K562 (cell line): ENCODE measurements around the gene RAB14. TPM values are rescaled to one million over a fixed set of nuclear protein-coding genes. Genes with fewer than 3 reads are reported as not detected.

Source experiments
- ATAC-seq: fragments of 200-7000 bp; cut with Tn5 transposase; 3 replicates; pipeline ENCODE4 v1.9.1; 2020; ENCODE audit warnings: moderate library complexity
- BruUV-seq: library from RNA; stranded (reverse); fragments of 400-500 nt; replicated peaks from 2 replicates; lab custom pipeline; 2021; lab: Mats Ljungman, UMichigan
- CTCF ChIA-PET: fragments of 300-600 bp; formaldehyde crosslinking; extraction: SDS; loops from one replicate; lab custom pipeline; 2021; ENCODE audit warnings: low intra/inter-chr PET ratio; lab: Yijun Ruan, JAX
- POLR2A ChIA-PET: fragments of 300-600, 350-650 bp; sonication (Branson Sonifier 250); formaldehyde crosslinking; extraction: SDS; loops from one replicate; lab custom pipeline; 2021; ENCODE audit warnings: antibody characterized with exemption, inconsistent platforms; lab: Yijun Ruan, JAX
- DNase-seq, 4 experiments: peaks; one replicate each; pipeline versions ENCODE4 v3.0.0 to v3.0.0-alpha.2; 2011 to 2018; ENCODE audit warnings: low spot score in 3 of 4, mixed read lengths in 3 of 4; ENCODE audit errors: extremely low read depth in 1 of 4
- FAIRE-seq: peaks from 2 replicates; lab custom pipeline; 2011; peaks lifted over from hg19 to GRCh38; lab: Jason Lieb, UNC
- H2AFZ ChIP-seq: 2 replicates; pipeline ENCODE4 v1.6.0; 2011; ENCODE audit warnings: low read depth, low read length, control low read depth, inconsistent platforms
- H3K27ac ChIP-seq: fragments of 200-600 bp; 3 replicates; pipeline ENCODE4 v1.8.0; 2011; ENCODE audit warnings: low read depth, mild to moderate bottlenecking, control low read depth, inconsistent platforms, low read length, moderate library complexity, mixed read lengths; ENCODE audit errors: extremely low read depth
- H3K27me3 ChIP-seq, 2 experiments: fragments of 300-600 bp in 1 of 2; 2 replicates in 1 of 2; 3 replicates in 1 of 2; pipeline versions ENCODE4 v1.6.0 to v1.8.0; 2011; ENCODE audit warnings: inconsistent platforms in 2 of 2, low read length in 2 of 2, mild to moderate bottlenecking in 1 of 2, mixed read lengths in 1 of 2, moderate library complexity in 1 of 2; ENCODE audit not compliant: control insufficient read depth in 2 of 2, insufficient read depth in 2 of 2
- H3K36me3 ChIP-seq: fragments of 300-600 bp; 3 replicates; pipeline ENCODE4 v1.8.0; 2011; ENCODE audit warnings: mild to moderate bottlenecking, low read length, inconsistent platforms; ENCODE audit not compliant: control insufficient read depth, insufficient read depth
- H3K4me1 ChIP-seq, 2 experiments: fragments of 200-600 bp in 1 of 2; replicated peaks in 1 of 2; 2 replicates in 1 of 2; 3 replicates in 1 of 2; pipeline versions ENCODE4 v1.5.1 to v1.8.0; 2011; ENCODE audit warnings: inconsistent platforms in 2 of 2, low read length in 2 of 2, mild to moderate bottlenecking in 1 of 2, mixed read lengths in 1 of 2, moderate library complexity in 1 of 2; ENCODE audit not compliant: control insufficient read depth in 2 of 2, insufficient read depth in 2 of 2
- H3K4me2 ChIP-seq: 2 replicates; pipeline ENCODE4 v1.6.1; 2011; ENCODE audit warnings: low read length, control low read depth, inconsistent platforms, mixed read lengths; ENCODE audit not compliant: insufficient read depth
- H3K4me3 ChIP-seq: fragments of 200-600 bp; sonication (generic), shearing (Covaris generic); 2 replicates; pipeline ENCODE4 v1.5.1; 2016; ENCODE audit warnings: control low read depth, inconsistent platforms
- H3K79me2 ChIP-seq: fragments of 200-600 bp; 3 replicates; pipeline ENCODE4 v1.8.0; 2011; ENCODE audit warnings: low read length, inconsistent platforms; ENCODE audit not compliant: control insufficient read depth, insufficient read depth
- H3K9ac ChIP-seq, 2 experiments: 2 replicates each; pipeline versions ENCODE4 v1.6.0 to v1.6.1; 2011; ENCODE audit warnings: low read depth in 2 of 2, low read length in 2 of 2, control low read depth in 1 of 2, inconsistent platforms in 1 of 2, mild to moderate bottlenecking in 1 of 2, mixed read lengths in 1 of 2; ENCODE audit not compliant: insufficient read depth in 1 of 2
- H3K9me1 ChIP-seq: one replicate; pipeline ENCODE4 v1.6.0; 2011; ENCODE audit warnings: inconsistent platforms, mild to moderate bottlenecking, low read length, moderate library complexity; ENCODE audit not compliant: control insufficient read depth, insufficient read depth
- H3K9me3 ChIP-seq: replicated peaks from 2 replicates; pipeline ENCODE4 v1.5.1; 2011; ENCODE audit warnings: low read depth, low read length, inconsistent platforms; ENCODE audit not compliant: control insufficient read depth, insufficient read depth
- H4K20me1 ChIP-seq: replicated peaks from 2 replicates; pipeline ENCODE4 v1.6.1; 2011; ENCODE audit warnings: low read length, inconsistent platforms, mixed read lengths; ENCODE audit not compliant: control insufficient read depth, insufficient read depth
- CBFA2T3 ChIP-seq: fragments of 450-650 bp; IDR thresholded peaks from 2 replicates; pipeline ENCODE4 v1.6.1; 2017
- POLR3A ChIP-seq: IDR thresholded peaks from 2 replicates; pipeline ENCODE4 v1.6.1; 2011; ENCODE audit warnings: borderline replicate concordance, mild to moderate bottlenecking, moderate library complexity; ENCODE audit not compliant: insufficient read length, insufficient read depth; ENCODE audit errors: extremely low read depth
- SIX5 ChIP-seq, 2 experiments: IDR thresholded peaks; 2 replicates each; pipeline ENCODE4 v1.6.1; 2011; ENCODE audit warnings: low read length in 2 of 2, borderline replicate concordance in 1 of 2, low read depth in 1 of 2, mild to moderate bottlenecking in 1 of 2, moderate library complexity in 1 of 2; ENCODE audit not compliant: insufficient read depth in 1 of 2
- WGBS: fragments of 100-300 bp; shearing (Covaris generic); methylation state at CpG from one replicate; pipeline ENCODE4 v1.1.6; 2016; ENCODE audit warnings: low coverage, mixed read lengths; ENCODE audit not compliant: insufficient coverage; ENCODE audit errors: missing lambda C conversion rate; 5-methylcytosine and 5-hydroxymethylcytosine counted together
- in situ Hi-C: fragments of 300-500 bp; cut with MboI; formaldehyde crosslinking; loops from 4 replicates; pipeline ENCODE4 v1.15.0; 2018; ENCODE audit warnings: inconsistent platforms, mixed read lengths
- intact Hi-C: fragments of 100-400 bp; cut with micrococcal nuclease; formaldehyde crosslinking; loops from 2 replicates; pipeline ENCODE4 v1.14.2; 2022
- polyA plus RNA-seq, 8 experiments: library from polyadenylated mRNA; depleted of rRNA in 4 of 8; stranded (reverse) in 5 of 8; unstranded in 3 of 8; fragments of >200 nt; fragmentation: Nextera tagmentation in 2 of 8; fragmentation: Illumina TruSeq in 1 of 8; extraction: Ambion mirVana in 2 of 8; extraction: Trizol in 1 of 8; gene quantifications; 2 replicates each; pipeline versions ENCODE4 v1.2.1 to v1.2.3, GENCODE V29; 2011 to 2014; ENCODE audit warnings: inconsistent platforms in 1 of 8, missing spikeins in 1 of 8
- total RNA-seq, 7 experiments: library from RNA; depleted of rRNA in 6 of 7; stranded (reverse); fragments of >200 nt in 6 of 7; fragmentation: Illumina TruSeq in 2 of 7; extraction: Trizol in 2 of 7; gene quantifications; 2 replicates each; pipeline versions ENCODE4 v1.2.1 to v1.2.3, GENCODE V29; 2011 to 2021; ENCODE audit warnings: low replicate concordance in 1 of 7
- TF ChIP-seq, protein P1 (sequence below): sonication (generic); formaldehyde crosslinking; IDR thresholded peaks from 2 replicates; pipeline ENCODE4 v1.9.0; 2022; ENCODE audit warnings: mild to moderate bottlenecking, missing genetic modification reagents
- TF ChIP-seq, protein P2 (sequence below): fragments of 250-450 bp; sonication (Bioruptor Pico); IDR thresholded peaks from 2 replicates; pipeline ENCODE4 v1.8.0; 2022; ENCODE audit warnings: moderate library complexity, mild to moderate bottlenecking, inconsistent platforms
- TF ChIP-seq, protein P3 (sequence below): fragments of 450-650 bp; IDR thresholded peaks from 2 replicates; pipeline ENCODE4 v1.6.1; 2016; ENCODE audit warnings: borderline replicate concordance

Gene RAB14
- total and polyA plus RNA-seq, 9 of the 15 experiments (the other 6 are each of a cell fraction or from before 2014, with no cell fraction given): 10.3 to 41.8 (median 20.9) TPM

DNA sequence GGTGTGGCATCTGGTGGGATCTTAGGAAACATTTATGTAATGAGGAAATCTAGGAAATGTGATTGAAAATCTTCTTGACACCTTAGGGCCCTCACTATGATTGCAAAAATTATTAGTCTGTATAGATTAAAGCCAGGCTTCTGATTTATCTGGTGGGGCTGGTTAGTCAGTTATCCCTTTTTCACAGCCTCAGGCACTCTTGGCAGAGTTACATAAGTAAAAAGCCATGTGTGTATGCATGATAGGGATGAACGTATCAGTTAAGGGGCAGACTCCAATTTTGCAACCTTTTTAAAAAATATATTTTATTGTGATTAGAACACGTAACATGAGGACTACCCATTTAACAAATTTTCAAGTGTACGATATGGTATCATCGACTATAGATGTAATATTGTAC, 30.6 kb upstream of the RAB14 start:
- Histone ChIP-seq H2AFZ (no peak overlapping the region), H3K27ac (no peak overlapping the region), H3K9me1 (no peaks in the 10 kb centered on the region), H3K4me3 (no peak overlapping the region), H3K4me1 (peaks cover 12 to 30% of the 10 kb centered on the region in 2 experiments; a peak in 4 of 5 replicates), H4K20me1 (no peaks in the 10 kb centered on the region), H3K36me3 (no peaks in the 10 kb centered on the region; the same call in 2 of the 3 replicates), H3K4me2 (no peak overlapping the region), H3K9me3 (no peaks in the 10 kb centered on the region), H3K9ac (no peak overlapping the region), H3K27me3 (no peaks in the 10 kb centered on the region), H3K79me2 (no peaks in the 10 kb centered on the region)
- FAIRE-seq (no peak), ATAC-seq (no peak), DNase-seq (no peak)
- 71% methylated on average over 4 of the region's 4 CpGs for WGBS
- in situ Hi-C loops (no loop called here), intact Hi-C loops (no loop called here)
- ChIA-PET POLR2A (no interaction called here), CTCF (no interaction called here)
- BruUV-seq: no TSS peak
- peak; percentile 36; the same call in 1 of the 2 replicates for TF ChIP-seq CBFA2T3
- TF ChIP-seq, protein P1, sequence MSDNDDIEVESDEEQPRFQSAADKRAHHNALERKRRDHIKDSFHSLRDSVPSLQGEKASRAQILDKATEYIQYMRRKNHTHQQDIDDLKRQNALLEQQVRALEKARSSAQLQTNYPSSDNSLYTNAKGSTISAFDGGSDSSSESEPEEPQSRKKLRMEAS (CRISPR knock-in tag): no peak

DNA sequence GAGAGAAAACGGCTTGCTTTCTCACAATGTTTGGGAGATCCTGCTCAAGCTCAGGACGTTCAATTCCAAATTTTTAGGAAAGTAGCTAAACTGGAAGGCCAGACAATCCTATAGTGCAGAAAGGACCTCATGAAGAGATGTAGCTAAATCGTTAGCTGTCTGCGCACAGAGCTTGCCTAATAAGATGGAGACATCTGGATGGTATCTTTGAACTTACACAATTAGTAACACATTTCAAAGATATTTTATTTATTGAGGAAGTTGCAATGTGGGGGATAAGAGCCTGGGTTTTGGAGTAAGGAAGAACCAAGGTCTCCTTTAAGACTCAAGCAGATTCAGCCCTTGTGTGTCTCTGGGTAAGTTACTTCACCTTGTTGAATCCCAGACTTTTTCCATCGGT, 28.6 kb upstream of the RAB14 start:
- ATAC-seq: no peak
- no peak for FAIRE-seq
- in situ Hi-C loops (no loop called here), intact Hi-C loops (no loop called here)
- no TSS peak for BruUV-seq
- Histone ChIP-seq H3K27ac (no peak overlapping the region), H3K4me3 (no peak overlapping the region), H3K4me1 (peaks cover 10 to 27% of the 10 kb centered on the region in 2 experiments; a peak in 4 of 5 replicates), H3K27me3 (no peaks in the 10 kb centered on the region), H2AFZ (0 out of 2 replicates have a peak overlapping the region, but pooled peaks have one; percentile 46), H3K9ac (no peak overlapping the region), H3K36me3 (no peaks in the 10 kb centered on the region; the same call in 2 of the 3 replicates), H3K9me3 (no peaks in the 10 kb centered on the region), H4K20me1 (no peaks in the 10 kb centered on the region), H3K9me1 (no peaks in the 10 kb centered on the region), H3K4me2 (no peak overlapping the region), H3K79me2 (no peaks in the 10 kb centered on the region)
- ChIA-PET CTCF (no interaction called here), POLR2A (no interaction called here)
- WGBS: 51% methylated on average over 5 of the region's 5 CpGs
- TF ChIP-seq, protein P2, sequence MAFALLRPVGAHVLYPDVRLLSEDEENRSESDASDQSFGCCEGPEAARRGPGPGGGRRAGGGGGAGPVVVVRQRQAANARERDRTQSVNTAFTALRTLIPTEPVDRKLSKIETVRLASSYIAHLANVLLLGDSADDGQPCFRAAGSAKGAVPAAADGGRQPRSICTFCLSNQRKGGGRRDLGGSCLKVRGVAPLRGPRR (CRISPR knock-in tag): no peak
- no peak for TF ChIP-seq POLR3A
- TF ChIP-seq SIX5 (IDR thresholded peaks at IDR 0.05; ENCODE audit: borderline replicate concordance in 1 of 2, insufficient read depth in 1 of 2, low read depth in 1 of 2, low read length in 2 of 2): no peak
- TF ChIP-seq, protein P3, sequence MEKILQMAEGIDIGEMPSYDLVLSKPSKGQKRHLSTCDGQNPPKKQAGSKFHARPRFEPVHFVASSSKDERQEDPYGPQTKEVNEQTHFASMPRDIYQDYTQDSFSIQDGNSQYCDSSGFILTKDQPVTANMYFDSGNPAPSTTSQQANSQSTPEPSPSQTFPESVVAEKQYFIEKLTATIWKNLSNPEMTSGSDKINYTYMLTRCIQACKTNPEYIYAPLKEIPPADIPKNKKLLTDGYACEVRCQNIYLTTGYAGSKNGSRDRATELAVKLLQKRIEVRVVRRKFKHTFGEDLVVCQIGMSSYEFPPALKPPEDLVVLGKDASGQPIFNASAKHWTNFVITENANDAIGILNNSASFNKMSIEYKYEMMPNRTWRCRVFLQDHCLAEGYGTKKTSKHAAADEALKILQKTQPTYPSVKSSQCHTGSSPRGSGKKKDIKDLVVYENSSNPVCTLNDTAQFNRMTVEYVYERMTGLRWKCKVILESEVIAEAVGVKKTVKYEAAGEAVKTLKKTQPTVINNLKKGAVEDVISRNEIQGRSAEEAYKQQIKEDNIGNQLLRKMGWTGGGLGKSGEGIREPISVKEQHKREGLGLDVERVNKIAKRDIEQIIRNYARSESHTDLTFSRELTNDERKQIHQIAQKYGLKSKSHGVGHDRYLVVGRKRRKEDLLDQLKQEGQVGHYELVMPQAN: no peak
- no peak for DNase-seq
